ENCODE results near the gene KRT3.
"Not testable (repeated sequence)": the region's sequence is repeated elsewhere in the genome, so short reads cannot be mapped to it uniquely, and the experiment has no call there.

KRT3 gene

GRCh38 chr12:52798003-52798670, 2.2 kb upstream of the KRT3 start:
- no peak for DNase-seq (ENCODE audit: low spot score)

DNA sequence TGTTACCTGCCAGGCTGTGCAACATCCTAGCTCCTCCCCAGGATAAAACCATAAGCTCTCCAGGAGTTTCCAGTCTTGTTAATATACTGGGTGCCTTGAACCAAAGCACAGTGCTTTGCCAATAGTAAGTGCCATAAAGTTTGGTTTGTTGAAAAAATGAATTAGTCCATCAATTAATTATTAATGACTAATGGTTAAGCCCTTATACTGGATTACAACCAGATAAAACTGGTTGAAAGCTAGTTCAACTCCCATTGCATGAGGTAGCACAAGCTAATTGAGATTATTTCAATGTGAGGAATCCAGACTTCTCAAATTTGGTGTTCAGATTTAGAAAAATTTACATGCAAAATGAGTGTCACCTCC, 1.6 kb upstream of the KRT3 start:
- no peak for DNase-seq (ENCODE audit: low spot score)

- no peak for DNase-seq (ENCODE audit: low spot score)
Observed at GRCh38 chr12:52796839-52797528, 1.1 kb upstream of the KRT3 start.

DNA sequence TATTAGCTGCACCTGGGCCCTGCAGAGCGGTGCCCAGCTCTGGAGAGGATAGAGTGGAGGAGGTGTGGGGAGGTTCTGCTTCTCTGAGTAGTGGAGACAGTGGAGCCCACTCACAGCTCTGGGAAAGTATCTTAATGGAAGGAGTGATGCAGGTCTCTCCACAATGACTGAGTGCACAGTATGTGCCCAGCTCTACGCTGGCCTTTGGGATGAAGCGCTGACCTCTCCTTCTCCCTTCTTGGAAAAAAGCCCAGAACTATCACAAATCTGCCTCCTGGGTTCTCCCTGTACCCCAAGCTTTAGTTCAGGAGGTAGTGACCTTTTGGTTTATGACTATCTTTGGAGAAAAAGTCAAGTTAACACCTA, 495 bp upstream of the KRT3 start:
- no peak for DNase-seq (ENCODE audit: low spot score)

DNA sequence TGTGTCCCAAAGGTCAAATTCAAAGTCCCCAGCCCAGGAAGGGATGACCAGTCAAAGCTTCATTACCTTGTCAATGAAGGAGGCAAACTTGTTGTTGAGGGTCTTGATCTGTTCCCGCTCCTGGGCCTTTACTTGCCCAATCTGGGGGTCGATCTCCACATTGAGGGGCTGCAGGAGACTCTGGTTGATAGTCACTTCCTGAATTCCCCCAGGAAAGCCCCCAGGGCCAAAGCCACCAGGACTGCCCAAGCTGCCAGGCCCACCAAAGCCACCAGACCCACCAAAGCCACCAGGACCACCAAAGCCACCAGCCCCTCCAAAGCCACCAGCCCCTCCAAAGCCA, 614 bp downstream of the KRT3 start:
- DNase-seq (ENCODE audit: low spot score): not testable (repeated sequence)

GRCh38 chr12:52794479-52795331, 1.2 kb downstream of the KRT3 start:
- DNase-seq (ENCODE audit: low spot score): no peak

DNA sequence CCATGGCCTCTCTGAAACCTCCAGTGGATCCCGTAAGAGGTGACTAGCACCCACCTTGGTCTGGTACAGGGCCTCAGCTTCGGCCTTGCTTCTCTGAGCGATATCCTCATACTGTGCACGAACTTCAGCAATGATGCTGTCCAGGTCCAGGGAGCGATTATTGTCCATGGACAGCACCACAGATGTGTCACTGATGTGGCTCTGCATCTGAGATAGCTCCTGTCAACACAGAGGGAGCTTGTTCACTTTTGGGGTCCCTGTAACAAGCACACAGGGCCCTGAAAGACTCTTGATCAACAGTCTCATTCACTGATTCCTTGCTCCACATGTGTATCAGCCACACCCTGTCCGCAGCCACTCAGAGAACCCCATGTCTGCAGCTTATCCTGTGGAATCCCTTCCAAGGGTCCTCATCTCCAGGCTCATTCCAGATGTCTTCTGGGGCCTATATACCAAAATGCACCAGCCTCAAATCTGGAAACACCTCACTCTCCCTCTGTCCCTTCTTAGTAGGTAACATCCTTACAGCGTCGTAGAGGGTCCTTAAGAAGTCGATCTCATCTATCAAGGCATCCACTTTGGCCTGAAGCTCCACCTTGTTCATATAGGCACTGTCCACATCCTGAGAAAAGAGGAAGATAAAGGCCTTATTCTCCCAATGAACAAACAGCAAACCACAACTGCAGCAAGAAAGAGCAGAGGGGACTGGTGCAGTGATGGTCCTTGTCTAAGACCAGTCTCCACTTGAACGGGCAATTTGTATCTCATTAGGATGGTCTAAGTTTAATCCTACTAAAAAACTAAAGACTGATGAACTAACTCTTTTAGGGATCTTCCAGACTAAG, 3.5 kb downstream of the KRT3 start:
- DNase-seq (ENCODE audit: low spot score): no peak

DNA sequence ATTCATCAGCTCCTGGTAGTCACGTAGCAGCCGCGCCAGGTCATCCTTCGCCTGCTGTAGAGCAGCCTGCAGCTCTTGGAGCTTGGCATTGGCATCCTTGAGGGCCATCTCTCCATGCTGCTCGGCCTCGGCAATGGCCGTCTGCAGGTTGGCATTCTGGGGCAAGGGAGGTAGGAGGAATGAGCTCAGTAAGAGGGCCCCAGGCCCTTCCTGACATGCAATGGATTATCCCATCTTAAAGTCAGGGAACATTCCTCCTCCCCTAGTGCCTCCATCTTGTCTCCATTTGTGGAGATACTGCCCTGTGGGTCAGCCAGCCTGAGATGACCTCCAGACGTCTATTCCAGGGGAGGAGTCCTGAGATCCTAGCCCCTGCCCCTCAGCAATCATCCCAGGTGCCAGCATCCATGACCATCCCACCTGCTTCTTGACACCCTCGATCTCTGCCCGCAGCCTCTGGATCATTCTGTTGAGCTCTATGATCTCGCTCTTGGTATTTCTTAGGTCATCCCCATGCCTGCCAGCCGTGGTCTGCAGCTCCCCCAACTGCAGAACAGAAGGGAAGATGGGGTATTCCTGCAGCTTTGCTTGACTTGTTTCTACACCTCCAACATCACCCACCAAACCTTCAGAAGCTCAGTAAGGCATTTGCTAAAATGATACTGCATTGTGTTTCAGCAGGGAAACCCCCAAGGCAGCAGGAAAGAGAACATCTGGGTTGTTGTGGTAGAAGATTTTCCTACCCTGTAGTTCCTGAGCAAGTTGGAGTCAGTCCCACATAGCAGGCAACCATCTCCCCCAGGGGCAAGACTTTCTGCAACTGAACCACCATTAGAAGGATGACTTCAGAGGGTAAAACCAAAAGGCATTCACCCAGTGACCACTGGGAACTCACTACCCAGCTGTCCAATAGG, 4.4 kb downstream of the KRT3 start:
- no peak for DNase-seq (ENCODE audit: low spot score)

GRCh38 chr12:52790427-52791270, 5.3 kb downstream of the KRT3 start:
- DNase-seq (ENCODE audit: low spot score): no peak

DNA sequence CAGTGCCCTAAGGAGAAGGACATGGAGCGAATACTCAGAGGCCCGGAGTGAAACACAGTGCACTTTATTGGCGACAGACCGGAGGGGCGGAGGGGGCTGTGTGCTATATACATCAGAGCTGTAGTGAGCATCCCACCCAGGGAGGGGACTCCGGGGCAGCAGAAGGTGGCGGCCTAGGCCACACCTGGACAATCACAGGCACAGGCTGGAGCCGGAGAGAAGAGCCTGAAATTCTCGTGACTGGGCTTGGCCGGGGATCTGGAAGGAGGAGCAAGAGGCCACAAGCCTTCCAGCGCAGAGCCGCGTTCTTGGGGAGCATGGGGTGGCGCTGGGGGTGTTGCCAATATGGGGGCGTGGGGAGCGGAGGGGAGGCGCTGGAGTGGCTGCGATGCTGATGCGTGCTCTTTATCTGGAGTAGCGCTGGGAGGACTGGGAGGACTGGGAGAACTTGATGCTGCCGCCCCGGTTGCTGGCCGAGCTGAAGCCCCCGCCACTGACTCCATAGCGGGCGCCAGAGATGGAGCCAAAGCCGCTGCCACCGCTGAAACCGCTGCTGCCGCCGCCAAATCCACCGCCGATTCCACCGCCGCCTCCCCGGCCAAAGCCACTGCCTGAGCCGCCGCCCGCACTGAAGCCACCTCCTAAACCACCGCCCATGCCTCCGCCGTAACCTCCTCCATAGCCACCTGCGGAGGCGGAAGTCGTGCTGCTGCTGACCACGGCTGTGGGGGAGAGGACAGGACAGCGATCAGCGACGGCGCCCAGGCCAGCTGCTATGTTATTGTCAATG, 6.1 kb downstream of the KRT3 start:
- no peak for DNase-seq (ENCODE audit: low spot score)

DNA sequence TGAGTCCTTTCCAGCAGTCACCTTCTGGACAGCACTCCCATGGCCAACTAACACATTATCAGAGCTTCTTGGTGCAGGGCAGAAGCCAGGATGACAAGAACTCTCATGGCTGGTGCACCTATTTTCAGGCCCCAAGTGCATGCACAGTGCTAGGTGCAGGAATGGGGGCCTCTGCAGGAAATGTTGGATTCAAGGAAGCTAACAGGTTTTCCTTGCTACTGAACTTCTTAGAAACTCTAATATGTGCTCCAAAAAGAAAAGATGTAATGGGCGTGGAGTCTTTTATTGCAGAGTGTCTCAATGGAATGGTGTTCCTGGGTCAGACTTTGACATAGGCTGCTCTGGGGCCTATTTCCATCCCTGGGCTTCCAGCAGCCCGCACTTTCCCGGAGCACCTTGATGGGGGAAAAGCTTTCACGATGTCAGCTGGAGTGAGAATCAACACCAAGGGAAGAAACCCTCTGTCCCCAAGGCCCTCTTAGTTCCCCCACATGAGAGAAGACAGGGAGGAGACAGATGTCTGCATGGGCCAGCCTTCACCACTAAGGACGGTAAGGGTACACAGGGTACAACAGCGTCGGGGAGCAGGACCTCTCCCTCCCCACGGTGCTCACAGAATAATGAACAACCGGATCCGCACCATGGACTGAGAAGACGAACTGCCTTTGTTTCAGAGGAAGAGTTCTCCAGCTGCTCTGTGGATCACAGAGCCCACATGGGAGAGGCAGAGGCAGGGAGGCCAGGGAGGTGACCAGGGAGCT, 6.9 kb downstream of the KRT3 start:
- DNase-seq (ENCODE audit: low spot score): no peak

- DNase-seq (ENCODE audit: low spot score): no peak
Observed at GRCh38 chr12:52788192-52788875, 7.6 kb downstream of the KRT3 start.

DNA sequence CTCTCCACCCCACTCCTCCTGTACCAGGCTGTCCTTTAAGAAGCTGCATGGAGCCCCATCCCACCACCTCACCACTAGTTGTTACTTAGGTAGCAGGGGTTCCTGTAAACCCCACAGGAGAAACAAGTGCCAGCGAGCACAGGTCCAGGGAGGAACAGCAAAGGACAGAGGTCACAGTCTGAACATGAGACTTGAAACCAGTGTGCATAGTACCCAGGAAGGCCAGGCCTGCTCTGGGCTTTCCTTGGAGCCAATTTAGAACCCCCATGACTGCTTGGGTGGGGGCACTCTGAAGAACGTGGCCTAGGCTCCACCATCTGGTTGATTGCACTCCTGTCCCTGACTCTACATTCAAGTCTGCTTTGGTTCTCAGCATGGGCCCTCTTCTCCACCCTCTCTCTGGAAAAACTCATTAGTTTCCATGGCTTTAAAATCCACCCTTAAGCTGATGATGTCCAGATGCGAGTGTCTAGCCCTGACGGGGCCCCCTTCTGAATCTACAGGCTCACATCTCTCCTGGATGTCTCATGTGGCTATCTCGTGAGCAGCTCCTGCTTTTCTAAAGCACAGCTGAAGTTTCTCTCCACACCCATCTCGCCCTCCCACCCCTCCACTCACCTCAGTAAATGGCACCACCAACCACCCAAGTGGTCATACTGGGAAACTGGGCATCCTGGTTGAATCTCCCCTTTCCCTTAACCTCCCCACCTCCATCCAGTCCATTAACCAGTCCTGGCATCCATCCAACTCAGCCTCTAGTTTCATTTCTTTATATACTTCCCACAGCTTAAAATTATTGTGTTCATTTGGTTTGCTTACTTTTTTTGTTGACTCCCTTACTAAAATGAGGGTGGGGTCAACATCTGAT, 8.4 kb downstream of the KRT3 start:
- no peak for DNase-seq (ENCODE audit: low spot score)

GRCh38 chr12:52784909-52785308, 11.0 kb downstream of the KRT3 start:
- DNase-seq (ENCODE audit: low spot score): no peak

DNA sequence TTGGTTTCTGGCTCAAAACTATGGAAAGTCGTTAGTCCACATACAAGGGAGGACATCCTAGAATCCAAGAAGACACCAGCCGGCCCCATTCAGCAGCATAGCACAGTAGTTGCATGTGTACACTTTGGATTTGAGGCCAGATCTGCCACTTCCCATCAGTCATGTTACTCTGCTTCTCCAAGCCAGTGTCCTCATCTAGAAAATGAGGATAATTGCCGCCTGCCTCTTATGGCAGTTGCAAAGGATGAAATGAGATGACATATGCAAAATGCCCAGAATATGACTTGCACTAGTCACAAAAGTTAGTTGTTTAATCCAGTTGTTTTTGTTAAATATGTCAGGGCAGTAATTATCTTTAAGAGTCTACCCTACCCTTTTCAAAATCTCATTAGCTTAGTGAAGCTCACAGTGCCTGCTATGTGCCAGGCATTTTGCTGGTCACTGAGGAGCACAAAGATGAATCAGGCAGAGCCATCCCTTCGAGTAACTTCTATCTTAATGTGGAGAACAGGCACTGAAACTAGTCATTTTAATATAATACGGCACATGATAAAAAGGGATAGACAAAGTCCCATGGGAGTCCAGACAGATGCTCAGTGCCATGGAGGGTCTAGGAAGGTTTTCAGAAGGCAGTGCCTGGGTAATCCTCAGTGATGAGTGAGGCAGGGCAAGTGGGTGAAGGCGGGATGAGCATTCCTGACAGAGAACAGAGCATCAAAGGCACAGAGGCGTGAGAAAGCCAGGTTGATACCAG, 12.2 kb downstream of the KRT3 start:
- DNase-seq (ENCODE audit: low spot score): no peak

GRCh38 chr12:52782502-52782901, 13.4 kb downstream of the KRT3 start:
- DNase-seq (ENCODE audit: low spot score): no peak
